Erythroblast (primary cell): ENCODE data around the gene MAN1B1.

ENCODE experiments used
- GATA1 ChIP-seq: IDR thresholded peaks from 2 replicates; pipeline ENCODE4 v1.6.1; 2011; ENCODE audit warnings: low read depth, mild to moderate bottlenecking, control low read depth, low read length, moderate library complexity
- POLR2A ChIP-seq: IDR thresholded peaks from 2 replicates; pipeline ENCODE4 v1.6.1; 2011; ENCODE audit warnings: mild to moderate bottlenecking, low read length

GRCh38 chr9:137138722-137139467 lies 52.1 kb downstream of the MAN1B1 start, which contains the start of gene GRIN1:
- no peak for TF ChIP-seq POLR2A
- no peak for TF ChIP-seq GATA1
